Medulla oblongata (tissue), 1 donor: Measurements from ENCODE around the gene RER1.
"Not testable (repeated sequence)": the region's sequence is repeated elsewhere in the genome, so short reads cannot be mapped to it uniquely, and the experiment has no call there.

Experiments
- DNase-seq: peaks from one replicate; pipeline ENCODE4 v3.0.0-alpha.2; 2015; ENCODE audit errors: extremely low spot score

The RER1 gene

DNA sequence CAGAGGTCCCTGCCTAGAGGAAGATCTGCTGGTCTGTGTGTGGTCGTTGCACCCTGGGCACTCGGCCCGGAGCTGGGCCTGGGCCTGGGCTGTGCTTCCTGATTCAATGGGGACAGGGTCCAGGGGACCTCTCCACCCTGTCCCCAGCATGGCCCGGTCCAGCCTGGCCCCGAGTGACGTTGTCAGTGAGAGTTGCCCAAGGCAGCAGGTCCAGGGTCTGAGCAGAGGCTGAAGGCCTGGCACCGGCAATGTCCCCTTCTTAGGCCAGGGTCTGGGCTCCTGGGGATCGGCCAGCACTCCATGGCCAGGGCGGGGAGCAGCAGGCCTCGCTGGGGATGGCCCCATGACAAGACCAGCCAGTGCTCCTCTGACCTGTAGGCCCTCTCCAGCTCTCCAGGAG, 36.3 kb downstream of the RER1 start:
- no peak for DNase-seq

DNA sequence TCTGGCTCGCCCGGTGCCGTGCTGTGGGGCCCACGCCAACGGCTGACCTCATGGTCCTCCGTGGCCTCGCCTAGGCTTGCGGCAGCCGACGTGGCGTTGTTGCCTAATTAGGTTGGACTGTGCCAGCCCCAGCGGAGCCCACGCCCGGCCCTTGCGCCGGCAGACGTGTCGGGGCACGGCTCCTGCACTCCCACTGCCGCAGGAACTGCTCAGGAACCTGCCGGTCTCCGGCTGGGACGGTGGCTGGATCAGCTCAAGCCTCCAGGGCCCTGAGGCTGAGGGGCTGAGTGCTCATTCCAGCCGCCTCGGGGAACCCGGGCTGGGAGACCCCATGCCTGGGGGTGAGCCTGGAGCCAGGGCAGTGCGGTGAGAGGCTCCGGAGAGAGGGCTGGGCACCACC, 36.8 kb downstream of the RER1 start:
- no peak for DNase-seq

GRCh38 chr1:2429780-2430591, 38.3 kb downstream of the RER1 start:
- no peak for DNase-seq

GRCh38 chr1:2430592-2430973, 38.9 kb downstream of the RER1 start:
- DNase-seq: no peak

GRCh38 chr1:2431103-2431502, 39.5 kb downstream of the RER1 start:
- no peak for DNase-seq

GRCh38 chr1:2431518-2431917, 39.9 kb downstream of the RER1 start:
- no peak for DNase-seq

DNA sequence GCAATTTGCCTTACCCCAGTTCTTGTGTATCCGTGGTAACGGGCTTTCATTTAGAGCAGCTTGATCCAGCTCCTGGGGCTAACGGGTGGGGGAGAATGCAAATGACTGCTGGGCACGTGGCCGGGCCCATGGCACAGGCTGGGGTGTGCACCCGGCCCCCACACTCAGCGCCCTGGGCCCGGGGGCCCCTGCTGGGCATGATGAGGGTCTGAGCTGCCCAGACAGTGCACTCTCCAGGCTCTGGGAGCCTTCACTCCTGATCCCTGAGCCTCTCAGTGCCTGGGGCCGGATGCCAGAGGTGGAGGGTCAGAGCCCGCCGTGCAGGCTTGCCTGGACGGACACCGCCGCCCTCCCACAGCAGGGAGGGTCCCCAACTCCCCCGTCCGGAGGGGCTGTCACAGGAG, 40.8 kb downstream of the RER1 start:
- no peak for DNase-seq

DNA sequence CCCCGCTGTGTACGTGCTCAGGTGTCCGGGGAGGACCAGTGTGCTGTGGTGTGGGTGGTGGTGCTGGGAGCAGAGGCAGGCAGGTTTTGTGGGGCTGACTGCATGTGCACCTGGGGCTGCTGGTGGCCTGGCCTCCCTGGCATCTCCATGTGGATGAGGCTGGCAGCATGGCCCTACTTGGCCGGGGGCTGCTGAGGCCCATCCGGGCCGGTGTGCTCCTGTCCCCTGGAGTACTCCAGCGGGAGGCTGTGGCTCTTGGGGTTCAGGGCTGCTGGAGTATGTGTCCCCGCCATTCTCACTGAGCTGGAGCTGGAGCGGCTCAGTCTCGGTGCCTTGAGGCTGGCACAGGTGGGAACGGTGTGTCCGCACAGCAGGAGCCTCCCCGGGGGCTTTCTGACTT, 41.6 kb downstream of the RER1 start:
- DNase-seq: no peak

DNA sequence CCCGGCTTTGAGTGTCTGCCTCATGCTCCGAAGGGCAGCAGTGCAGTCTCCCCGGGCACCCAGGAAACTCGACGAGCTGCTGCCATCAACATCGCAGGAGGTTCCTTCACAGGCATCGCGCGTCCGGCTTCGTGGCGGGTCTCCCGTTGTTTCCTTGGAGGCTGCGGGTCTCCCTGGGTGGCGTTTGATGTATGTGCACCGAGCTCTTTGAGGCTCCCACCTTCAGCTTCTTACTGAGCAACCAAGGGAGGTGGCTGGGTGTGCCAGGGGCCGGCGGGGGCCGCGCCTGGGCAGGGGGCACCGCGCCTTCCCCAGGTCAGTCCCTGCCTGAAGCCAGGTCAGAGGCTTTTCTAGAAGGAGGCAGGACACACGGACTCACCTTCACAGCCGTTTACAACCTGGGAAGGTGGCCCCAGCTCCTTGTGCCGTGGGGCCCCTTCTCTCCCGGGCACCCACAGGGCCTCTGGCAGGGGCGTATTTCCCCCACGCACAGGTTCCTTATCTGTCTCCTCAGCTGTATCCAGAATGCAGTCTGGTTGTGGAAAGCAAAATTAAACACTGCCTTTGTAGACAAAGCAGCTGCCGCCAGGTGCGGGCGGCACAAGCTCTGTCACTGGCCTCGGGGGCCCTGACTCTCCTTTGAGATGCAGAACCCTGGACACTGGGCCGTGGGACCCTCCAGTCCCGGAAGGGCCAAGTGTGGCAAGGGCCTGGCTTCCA, 42.5 kb downstream of the RER1 start:
- no peak for DNase-seq

GRCh38 chr1:2435091-2435490, 43.5 kb downstream of the RER1 start:
- DNase-seq: no peak

GRCh38 chr1:2435746-2436355, 44.2 kb downstream of the RER1 start:
- no peak for DNase-seq

GRCh38 chr1:2436876-2437275, 45.2 kb downstream of the RER1 start:
- no peak for DNase-seq

GRCh38 chr1:2437617-2438016, 46.0 kb downstream of the RER1 start:
- DNase-seq: no peak

DNA sequence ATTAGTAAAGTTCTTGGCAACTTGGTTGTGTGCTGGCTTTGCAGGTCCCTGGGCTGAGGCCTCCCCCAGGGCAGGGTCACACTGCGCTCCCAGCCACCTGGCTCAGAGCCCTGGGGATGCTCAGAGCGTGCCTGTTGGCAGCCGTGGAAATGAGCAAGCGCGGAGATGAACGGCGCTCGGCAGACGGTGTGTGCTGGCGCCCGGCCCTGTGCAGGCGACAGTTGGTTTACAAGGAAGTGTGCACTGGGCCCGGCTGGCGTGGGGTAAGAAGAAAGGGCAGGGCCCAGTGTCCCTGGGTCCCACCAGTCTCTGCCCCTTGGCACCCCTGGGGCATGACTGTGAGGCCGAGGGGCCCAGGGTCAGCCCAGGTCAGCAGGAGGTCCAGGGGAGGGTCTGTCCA, 46.4 kb downstream of the RER1 start:
- DNase-seq: no peak

DNA sequence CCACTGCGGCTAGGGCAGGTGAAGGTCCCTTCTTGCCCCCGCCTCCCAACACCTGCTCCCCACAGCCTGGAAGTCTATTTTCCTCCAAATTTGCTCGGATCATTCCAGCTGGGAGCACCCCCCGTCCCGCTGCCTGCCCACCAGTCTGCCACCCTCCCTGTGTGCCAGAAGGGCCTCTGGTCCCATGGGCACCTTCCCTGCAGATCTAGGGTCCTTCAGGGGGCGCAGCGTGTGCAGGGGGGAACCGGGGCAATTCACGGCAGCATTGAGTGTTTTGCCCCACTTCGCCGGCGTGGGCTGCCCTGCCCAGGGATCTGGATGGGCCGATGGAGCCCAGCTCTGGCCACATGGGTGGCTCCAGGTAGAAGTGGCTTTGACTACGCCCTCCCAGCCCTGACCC, 47.0 kb downstream of the RER1 start:
- no peak for DNase-seq

- DNase-seq: no peak
Measured at GRCh38 chr1:2439369-2439768, 47.7 kb downstream of the RER1 start.

DNA sequence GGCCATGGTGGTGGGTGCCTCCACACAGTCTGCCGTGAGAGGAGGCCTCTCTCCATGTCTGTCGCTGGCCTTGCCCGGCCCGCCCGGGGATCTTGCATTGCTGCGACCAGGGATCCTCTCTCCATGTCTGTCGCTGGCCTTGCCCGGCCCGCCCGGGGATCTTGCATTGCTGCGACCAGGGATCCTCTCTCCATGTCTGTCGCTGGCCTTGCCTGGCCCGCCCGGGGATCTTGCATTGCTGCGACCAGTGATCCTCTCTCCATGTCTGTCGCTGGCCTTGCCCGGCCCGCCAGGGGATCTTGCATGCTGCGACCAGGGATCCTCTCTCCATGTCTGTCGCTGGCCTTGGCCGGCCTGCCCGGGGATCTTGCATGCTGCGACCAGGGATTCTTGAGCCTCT, 48.7 kb downstream of the RER1 start:
- DNase-seq: not testable (repeated sequence)

DNA sequence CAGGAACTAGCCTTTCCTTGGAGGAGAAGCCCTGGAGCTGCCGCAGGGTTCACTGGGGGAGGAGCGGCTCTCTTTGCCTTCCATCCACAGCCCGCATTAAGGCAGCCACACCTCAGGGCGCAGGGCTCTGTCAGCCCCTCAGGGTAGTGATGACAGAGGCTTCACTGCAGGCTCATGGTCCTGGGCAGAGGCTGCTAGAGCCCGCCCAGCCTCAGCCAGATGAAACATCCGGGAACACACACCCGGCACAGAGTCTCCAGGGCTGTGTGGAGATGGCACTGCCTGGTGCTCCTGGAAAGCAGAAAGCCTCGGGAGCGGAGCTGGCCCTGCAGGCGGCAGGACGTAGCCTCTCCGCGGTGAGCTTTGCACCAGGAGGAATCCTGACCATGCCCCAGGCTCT, 50.1 kb downstream of the RER1 start:
- DNase-seq: peak; percentile 65

DNA sequence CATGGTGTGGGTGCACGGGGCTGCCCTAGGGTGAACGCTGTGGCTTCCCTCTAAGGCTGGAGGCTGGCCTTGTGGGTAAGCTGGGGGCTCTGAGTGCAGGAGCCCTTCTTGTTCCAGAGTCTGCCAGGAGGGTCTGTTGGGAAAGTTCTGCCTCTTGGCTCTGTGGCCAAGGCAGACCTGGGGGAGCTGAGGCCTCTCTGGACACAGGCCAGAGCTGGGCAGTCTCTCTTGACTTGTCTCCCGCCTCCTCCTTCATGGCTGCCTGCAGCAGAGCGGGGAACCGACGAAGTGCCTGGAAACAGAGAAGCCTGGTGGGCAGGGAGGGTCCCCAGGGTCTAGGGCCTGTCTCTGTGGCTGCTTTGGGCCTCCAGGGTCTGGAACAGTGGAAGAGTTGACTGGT, 51.0 kb downstream of the RER1 start:
- no peak for DNase-seq

DNA sequence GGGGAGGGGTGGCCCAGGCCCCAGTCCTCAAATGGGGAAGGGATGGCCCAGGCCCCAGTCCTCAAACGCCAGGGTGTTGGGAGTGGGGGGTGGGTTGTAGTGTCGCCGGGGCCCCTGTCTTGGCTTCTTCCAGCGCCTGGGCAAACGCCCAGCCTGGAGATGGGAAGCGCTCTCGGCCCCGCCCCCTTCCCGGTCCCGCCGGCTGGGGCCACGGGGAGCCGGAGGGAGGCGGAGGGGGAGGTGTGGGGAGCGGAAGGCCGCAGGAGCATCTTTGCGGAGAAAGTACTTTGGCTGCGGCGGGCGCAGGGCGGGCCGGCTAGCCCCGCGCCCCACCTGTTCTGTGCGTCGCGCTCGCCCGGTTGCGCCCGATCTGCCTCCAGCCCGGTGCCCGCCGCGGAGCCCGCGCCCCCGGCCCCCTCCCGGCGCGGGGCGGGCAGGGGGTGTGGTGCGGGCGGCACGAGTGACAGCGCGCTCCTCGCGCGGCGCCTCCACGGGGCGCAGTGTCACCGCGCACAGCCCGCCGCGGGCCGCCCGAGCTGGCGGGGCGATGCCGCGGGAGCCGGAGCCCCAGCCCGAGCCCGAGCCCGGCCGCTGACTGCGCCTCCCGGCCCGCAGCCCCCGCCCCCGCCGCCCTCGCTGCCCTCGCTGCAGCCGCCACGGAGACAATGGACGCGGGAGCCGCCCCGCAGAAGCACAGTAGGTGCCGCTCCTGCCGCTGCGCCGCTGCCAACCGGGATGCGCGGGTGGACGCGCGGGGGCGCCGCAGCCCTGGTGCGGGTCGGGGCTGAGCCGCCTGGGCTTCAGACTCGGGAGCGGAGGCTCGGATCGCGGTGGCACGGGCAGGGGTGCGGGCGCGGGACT, 51.9 kb downstream of the RER1 start:
- peak; percentile 62 for DNase-seq

DNA sequence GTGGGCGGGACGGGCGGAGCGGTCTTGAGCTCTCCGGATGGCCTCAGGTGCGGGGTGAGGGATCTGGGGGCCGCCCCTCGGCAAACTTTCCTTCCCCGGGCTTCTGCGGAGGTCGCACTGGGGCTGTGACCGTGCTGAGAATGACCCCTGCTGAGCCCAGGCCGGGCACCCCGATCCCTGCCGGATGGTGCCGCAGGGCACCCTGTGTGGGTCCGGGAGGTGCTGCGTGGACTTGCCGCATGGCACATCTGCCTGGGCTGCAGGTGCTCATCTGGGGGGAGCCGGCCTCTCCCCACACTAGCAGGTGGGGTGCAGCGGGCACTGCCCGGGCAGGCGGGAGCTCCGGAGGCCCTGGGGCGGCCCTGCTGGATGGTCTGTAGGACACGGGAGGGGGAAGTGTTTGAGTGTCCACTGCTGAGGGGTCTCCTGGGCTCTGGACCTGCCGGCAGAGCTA, 52.5 kb downstream of the RER1 start:
- no peak for DNase-seq
